22Rv1 (cell line): ENCODE data around the gene GALM.
A peak's percentile ranks its signal among the peaks of the same experiment; 100 is the strongest.

ENCODE experiments used
- H3K27ac ChIP-seq: fragments of 450-650 bp; 2 replicates; pipeline ENCODE4 v1.5.1; 2017
- ZFX ChIP-seq: fragments of 450-650 bp; IDR thresholded peaks from 2 replicates; pipeline ENCODE4 v1.6.1; 2017; ENCODE audit warnings: antibody characterized with exemption, borderline replicate concordance
- TF ChIP-seq, protein P1 (sequence below): fragments of 450-650 bp; IDR thresholded peaks from 2 replicates; pipeline ENCODE4 v1.5.1; 2017; ENCODE audit warnings: mild to moderate bottlenecking

The GALM gene

GRCh38 chr2:38765149-38765548, 99.2 kb downstream of the GALM start:
- TF ChIP-seq ZFX, result no peak
- TF ChIP-seq, protein P1, sequence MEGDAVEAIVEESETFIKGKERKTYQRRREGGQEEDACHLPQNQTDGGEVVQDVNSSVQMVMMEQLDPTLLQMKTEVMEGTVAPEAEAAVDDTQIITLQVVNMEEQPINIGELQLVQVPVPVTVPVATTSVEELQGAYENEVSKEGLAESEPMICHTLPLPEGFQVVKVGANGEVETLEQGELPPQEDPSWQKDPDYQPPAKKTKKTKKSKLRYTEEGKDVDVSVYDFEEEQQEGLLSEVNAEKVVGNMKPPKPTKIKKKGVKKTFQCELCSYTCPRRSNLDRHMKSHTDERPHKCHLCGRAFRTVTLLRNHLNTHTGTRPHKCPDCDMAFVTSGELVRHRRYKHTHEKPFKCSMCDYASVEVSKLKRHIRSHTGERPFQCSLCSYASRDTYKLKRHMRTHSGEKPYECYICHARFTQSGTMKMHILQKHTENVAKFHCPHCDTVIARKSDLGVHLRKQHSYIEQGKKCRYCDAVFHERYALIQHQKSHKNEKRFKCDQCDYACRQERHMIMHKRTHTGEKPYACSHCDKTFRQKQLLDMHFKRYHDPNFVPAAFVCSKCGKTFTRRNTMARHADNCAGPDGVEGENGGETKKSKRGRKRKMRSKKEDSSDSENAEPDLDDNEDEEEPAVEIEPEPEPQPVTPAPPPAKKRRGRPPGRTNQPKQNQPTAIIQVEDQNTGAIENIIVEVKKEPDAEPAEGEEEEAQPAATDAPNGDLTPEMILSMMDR, result no peak
- no peak overlapping the region for H3K27ac ChIP-seq

DNA sequence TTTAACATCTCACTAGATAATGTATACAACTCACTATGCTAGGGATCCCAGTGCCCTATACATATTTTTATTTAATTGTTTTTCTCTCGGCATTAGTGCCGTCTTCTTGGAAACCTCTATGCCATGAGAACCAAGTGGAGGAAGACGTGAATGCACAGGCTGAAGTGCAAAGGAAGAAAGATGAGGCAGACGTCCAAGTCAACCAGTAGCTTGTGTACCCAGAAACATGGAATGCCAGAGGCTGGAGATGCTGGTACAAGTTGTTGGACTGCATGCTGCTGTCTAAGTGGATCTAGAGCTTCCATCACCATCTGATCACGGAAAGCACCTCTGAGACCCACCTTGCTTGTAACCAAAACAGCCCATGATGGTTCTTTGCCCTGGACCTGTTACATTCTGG, 99.6 kb downstream of the GALM start:
- H3K27ac ChIP-seq, result no peak overlapping the region
- TF ChIP-seq, protein P1, result no peak
- TF ChIP-seq ZFX, result no peak

- H3K27ac ChIP-seq, result no peak overlapping the region
- TF ChIP-seq, protein P1, result no peak
- TF ChIP-seq ZFX, result no peak
These were observed 105.7 kb downstream of the GALM start for GRCh38 chr2:38771632-38772031.

DNA sequence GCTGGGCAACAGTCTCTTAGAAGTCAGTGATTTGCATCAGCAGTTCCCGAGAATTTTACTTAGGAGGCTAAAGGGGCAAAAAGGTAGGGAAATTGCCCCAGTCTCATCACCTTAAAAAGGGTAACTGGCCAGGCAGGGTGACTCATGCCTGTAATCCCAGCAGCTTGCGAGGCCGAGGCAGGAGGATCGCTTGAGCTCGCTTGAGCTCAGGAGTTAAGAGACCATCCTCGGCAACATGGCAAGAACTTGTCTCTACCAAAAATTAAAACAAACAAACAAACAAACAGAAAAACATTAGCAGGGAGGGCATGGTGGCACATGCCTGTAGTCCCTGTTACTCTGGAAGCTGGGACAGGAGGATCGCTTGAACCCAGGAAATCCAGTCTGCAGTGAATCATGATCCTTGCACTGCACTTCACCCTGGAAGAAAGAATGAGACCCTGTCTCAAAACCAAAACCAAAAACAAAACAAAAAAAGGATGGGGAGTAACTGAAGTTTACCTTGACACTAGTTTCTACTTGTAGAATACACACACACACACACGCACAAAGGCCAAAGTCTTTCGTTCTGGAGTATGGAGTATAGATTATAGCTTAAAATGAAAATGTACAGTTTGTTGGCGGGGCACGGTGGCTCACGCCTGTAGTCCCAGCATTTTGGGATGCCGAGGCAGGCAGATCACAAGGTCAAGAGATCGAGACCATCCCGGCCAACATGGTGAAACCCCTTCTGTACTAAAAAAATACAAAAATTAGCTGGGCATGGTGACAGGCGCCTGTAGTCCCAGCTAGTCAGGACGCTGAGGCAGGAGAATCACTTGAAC, 109.4 kb downstream of the GALM start:
- H3K27ac ChIP-seq, result no peak overlapping the region

GRCh38 chr2:38775921-38776225, 110.0 kb downstream of the GALM start:
- no peak overlapping the region for H3K27ac ChIP-seq
- TF ChIP-seq, protein P1, result no peak
- no peak for TF ChIP-seq ZFX

More for the DNA sequence above, 109.4 kb downstream of the GALM start:
- TF ChIP-seq ZFX, result no peak
- TF ChIP-seq, protein P1, result no peak

- no peak overlapping the region for H3K27ac ChIP-seq
- TF ChIP-seq, protein P1, result no peak
- TF ChIP-seq ZFX, result no peak
These were observed 110.6 kb downstream of the GALM start for GRCh38 chr2:38776531-38776930.

DNA sequence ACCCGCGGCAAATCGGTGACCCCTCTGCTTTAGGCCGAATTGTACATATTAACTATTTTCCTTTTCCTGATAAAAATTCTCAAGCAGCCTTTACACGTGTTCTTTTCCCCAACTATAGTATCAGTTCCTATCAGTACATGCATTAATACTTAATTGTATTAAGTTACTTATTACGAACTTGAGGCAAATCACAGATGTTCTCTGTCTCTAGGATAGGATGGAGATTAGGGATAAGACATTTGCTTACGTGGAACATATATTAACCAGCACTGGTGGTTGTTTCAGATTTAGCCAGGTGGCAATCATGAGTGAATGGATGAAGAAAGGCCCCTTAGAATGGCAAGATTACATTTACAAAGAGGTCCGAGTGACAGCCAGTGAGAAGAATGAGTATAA, 112.8 kb downstream of the GALM start:
- no peak for TF ChIP-seq ZFX
- TF ChIP-seq, protein P1, result no peak
- H3K27ac ChIP-seq, result peak overlapping the region; percentile 51
